GM19372 (cell line): Measurements from ENCODE around the gene GHSR.

Experiments used
- ATAC-seq: cut with Tn5 transposase; IDR thresholded peaks from one replicate; pipeline ENCODE4 v1.9.1; 2021; ENCODE audit warnings: mild to moderate bottlenecking, low read depth, moderate library complexity; ENCODE audit not compliant: unreplicated experiment

Gene GHSR

GRCh38 chr3:172447611-172448579 lies at the start of gene GHSR:
TSS of gene GHSR (minus strand) at chr3:172448456. CDS start at chr3:172448413, 43 bp downstream.
- no peak for ATAC-seq

- peak; percentile 76 for ATAC-seq
Measured at GRCh38 chr3:172490198-172490669, 42.0 kb upstream of the GHSR start.

GRCh38 chr3:172478116-172478515 lies 29.9 kb upstream of the GHSR start:
- ATAC-seq = no peak

GRCh38 chr3:172476347-172476746 lies 28.1 kb upstream of the GHSR start:
- no peak for ATAC-seq

- no peak for ATAC-seq
Measured at GRCh38 chr3:172475703-172476102, 27.4 kb upstream of the GHSR start.

GRCh38 chr3:172471903-172472302 lies 23.6 kb upstream of the GHSR start:
- no peak for ATAC-seq

GRCh38 chr3:172470588-172470987 lies 22.3 kb upstream of the GHSR start:
- ATAC-seq = no peak

- ATAC-seq = no peak
Measured at GRCh38 chr3:172467170-172467824, 19.0 kb upstream of the GHSR start.

GRCh38 chr3:172466553-172467130 lies 18.4 kb upstream of the GHSR start:
- ATAC-seq = no peak

- no peak for ATAC-seq
Measured at GRCh38 chr3:172465281-172465680, 17.0 kb upstream of the GHSR start.

- no peak for ATAC-seq
Measured at GRCh38 chr3:172464306-172464705, 16.1 kb upstream of the GHSR start.

GRCh38 chr3:172461530-172462138 lies 13.4 kb upstream of the GHSR start:
- peak; percentile 70 for ATAC-seq

GRCh38 chr3:172456404-172456803 lies 8.1 kb upstream of the GHSR start:
- ATAC-seq = no peak

GRCh38 chr3:172454180-172454579 lies 5.9 kb upstream of the GHSR start:
- ATAC-seq = no peak

- no peak for ATAC-seq
Measured at GRCh38 chr3:172449466-172450149, 1.4 kb upstream of the GHSR start.

- no peak for ATAC-seq
Measured at GRCh38 chr3:172448661-172449465, 607 bp upstream of the GHSR start.

GRCh38 chr3:172446198-172446597 lies 2.1 kb downstream of the GHSR start:
- no peak for ATAC-seq

- ATAC-seq = no peak
Measured at GRCh38 chr3:172444821-172445220, 3.4 kb downstream of the GHSR start.

- no peak for ATAC-seq
Measured at GRCh38 chr3:172442606-172443005, 5.7 kb downstream of the GHSR start.
